ENCODE measurements around the gene ODAD4.
"Not testable (repeated sequence)": the region's sequence is repeated elsewhere in the genome, so short reads cannot be mapped to it uniquely, and the experiment has no call there.

Gene ODAD4

GRCh38 chr17:41992576-41992975 lies 62.2 kb downstream of the ODAD4 start:
- no peak for DNase-seq (ENCODE audit: insufficient read length, low spot score)
- no peak for FAIRE-seq

- FAIRE-seq (peak; percentile 44), DNase-seq (ENCODE audit: insufficient read length, low spot score) (no peak)
Observed at GRCh38 chr17:41996855-41997164, 66.4 kb downstream of the ODAD4 start.

GRCh38 chr17:41998497-41998896 lies 68.1 kb downstream of the ODAD4 start:
- DNase-seq (ENCODE audit: insufficient read length, low spot score) = no peak
- FAIRE-seq = no peak

DNA sequence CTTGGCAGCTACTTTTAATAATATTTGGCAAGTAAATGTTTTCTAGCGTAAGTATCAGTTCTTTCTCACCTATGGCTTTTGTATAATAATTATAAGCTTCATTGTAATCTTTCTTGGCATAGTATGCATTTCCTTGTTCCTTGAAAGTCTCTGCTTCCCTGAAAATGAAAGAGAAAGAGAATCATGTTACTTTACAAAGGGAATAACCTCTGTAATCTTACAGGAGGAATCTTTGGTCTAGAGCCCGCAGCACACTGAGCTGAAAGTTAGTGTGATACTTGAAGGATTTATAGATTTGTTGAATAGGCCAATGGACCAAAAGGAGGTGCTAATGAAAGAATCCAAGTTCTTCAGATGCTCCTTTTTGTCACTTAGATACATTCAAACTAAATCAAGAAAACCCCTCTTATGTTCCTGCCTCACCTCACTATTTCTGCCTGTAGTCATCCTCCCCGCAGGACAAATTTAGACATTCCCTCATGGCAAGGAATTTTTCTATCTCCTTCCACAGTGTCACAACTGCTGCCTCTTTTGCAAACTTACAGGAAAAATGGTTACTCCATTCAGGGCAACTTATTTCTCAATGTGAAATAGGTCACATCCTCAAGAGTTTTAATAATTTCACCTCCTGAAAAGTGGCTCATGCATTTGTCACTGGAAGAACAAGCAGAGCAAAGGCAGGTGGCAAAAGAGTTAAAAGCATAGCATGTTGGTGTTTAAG lies 70.2 kb downstream of the ODAD4 start:
- no peak for FAIRE-seq
- no peak for DNase-seq (ENCODE audit: insufficient read length, low spot score)

GRCh38 chr17:42001729-42002128 lies 71.3 kb downstream of the ODAD4 start:
- FAIRE-seq = no peak
- DNase-seq (ENCODE audit: insufficient read length, low spot score) = no peak

DNA sequence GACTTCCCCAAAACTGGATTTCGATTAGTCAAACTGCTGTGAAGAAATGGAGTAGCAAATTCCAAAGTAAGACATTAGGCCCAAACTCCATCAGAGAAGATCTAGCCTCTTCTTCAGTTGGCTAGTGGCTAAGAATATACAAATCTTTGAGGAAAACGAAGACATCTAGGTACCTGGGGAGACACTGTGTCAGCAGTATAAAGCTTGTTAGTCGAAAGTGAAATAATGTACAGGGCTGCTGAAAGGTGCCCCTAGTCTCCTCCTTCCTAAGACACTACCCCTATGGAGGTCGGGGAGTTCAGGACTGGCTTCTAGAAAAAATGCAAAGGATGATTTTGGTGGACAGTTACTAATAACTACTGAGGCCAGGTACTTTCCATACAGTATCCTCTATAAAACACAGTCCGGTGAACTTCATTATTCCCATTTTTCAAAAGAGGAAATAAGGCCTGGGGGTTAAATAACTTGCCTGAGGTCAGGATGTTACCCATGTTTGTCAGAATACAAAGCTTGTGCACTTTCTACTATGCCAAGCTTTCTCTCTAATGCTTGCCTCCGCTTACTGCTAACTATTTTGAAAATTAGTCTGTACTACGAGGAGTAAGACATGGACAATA lies 71.9 kb downstream of the ODAD4 start:
- no peak for DNase-seq (ENCODE audit: insufficient read length, low spot score)
- no peak for FAIRE-seq

DNA sequence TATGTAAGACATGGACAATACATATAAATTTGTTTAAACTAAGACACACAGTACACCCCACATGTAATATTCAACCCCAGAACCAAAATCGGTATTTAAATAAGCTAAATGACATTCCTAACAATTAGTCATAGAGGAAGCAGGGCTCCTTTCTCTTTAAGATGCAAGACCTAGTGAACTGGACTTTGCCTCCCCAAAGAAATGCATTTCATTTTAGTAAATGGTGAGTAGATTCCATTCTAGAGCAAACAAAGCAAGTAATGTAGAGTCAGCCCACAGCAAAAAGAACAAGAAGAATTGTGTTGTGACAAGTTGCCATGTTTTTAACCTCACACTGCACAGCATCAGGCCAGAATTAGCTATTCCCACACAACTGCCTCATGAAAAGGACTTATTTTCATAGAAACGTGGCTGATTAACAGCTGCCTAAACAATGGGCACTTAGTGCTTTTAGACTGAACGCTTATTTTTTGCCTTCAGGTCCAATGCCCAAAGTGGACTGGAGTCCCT lies 72.4 kb downstream of the ODAD4 start:
- FAIRE-seq = no peak

GRCh38 chr17:42005166-42005565 lies 74.7 kb downstream of the ODAD4 start:
- DNase-seq (ENCODE audit: insufficient read length, low spot score) (no peak), FAIRE-seq (no peak)

More for the DNA sequence above, 72.4 kb downstream of the ODAD4 start:
- DNase-seq (ENCODE audit: insufficient read length, low spot score) = no peak

DNA sequence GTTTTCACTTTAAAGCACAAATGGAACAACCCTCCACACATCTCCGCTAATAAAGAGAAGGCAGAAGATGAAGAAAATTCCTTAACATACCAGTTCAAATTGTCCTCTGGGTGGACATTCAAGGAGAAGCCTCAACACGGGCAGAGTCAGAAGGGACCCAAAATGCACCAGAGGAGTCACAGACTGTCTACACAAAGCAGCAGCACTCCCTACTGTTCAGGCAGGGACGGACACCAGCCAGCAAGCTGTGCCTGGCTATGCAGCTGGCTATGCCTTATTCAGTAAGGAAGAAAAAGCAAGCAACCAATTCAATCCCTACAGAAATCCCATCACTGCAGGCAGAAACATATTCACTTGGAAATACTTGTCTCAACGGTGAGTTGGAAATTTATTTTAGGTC lies 78.8 kb downstream of the ODAD4 start:
- DNase-seq (ENCODE audit: insufficient read length, low spot score) (no peak), FAIRE-seq (no peak)

DNA sequence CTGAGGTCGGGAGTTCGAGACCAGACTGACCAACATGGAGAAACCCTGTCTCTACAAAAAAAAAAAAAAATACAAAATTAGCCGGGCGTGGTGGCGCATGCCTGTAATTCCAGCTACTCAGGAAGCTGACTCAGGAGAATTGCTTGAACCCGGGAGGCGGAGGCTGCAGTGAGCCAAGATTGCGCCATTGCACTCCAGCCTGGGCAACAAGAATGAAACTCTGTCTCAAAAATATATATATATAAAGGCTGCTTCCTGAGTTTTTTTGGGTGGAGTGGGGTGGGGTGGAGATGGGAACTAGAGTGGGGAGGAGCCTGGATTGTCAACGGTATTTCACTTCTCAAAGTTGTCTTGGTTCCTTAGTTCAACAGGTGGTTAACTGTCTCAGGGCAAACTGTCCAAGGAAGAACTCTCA lies 79.9 kb downstream of the ODAD4 start:
- FAIRE-seq; DNase-seq (ENCODE audit: insufficient read length, low spot score): not testable (repeated sequence)

DNA sequence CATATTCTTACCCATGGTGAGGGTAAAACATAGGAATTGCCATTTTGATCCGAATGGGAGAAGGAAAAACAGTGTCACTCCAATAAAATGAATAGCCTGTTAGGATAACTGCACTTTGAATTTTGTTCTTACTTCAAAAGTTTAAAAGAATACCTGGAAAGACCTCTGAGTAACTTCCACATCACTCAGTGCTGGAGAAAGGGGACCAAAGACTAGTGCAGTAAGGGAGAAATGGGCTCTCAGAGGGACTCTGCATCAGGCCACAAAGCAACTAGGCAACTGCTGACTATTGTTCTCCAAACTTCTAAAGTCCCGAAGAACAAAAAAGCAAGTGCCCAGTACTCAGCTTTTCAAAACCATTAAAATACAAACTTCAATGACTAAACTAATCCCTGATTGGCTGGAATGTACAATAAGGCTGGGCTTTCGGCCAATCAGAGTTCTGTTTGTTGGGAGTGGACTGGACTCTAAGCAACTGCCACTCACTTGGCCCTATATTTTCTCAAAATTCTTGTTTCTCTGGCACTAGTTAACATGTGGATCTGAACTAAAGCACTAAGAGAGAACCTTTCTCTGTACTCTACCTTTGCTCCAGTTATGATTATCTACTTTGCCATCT lies 80.6 kb downstream of the ODAD4 start:
- DNase-seq (ENCODE audit: insufficient read length, low spot score) (no peak), FAIRE-seq (no peak)

DNA sequence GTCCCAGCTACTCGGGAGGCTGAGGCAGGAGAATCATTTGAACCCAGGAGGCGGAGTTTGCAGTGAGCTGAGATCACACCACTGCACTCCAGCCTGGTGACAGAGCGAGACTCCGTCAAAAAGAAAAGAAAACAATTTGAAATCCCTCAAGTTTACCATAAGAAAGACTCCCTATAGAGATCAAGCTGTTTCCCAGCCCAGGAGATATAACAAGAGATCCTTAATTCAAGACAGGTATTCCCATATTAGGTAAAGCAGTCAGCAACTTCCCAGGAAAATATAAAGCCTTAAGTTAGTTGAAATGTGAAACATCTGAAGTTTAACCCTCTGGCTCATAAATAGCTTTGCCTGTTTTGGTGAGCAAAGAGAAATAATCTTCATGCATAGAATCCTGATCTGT lies 81.9 kb downstream of the ODAD4 start:
- not testable (repeated sequence) for DNase-seq (ENCODE audit: insufficient read length, low spot score); FAIRE-seq

DNA sequence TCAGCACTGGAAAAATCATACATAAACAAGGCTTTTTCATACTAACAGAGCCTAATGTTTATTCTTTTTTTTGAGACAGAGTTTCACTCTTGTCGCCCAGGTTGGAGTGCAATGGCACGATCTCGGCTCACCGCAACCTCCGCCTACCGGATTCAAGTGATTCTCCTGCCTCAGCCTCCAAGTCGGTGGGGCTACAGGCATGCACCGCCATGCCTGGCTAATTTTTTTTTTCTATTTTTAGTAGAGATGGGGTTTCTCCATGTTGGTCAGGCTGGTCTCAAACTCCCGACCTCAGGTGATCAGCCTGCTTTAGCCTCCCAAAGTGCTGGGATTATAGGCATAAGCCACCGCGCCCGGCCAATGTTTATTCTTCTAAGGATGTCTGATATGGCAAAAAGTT lies 83.3 kb downstream of the ODAD4 start:
- DNase-seq (ENCODE audit: insufficient read length, low spot score); FAIRE-seq: not testable (repeated sequence)
